Neural progenitor cell (in vitro differentiated cells): ENCODE measurements around the gene JMJD8. TPM values are rescaled to one million over a fixed set of nuclear protein-coding genes. Genes with fewer than 3 reads are reported as not detected.

Source experiments
- DNase-seq: peaks from one replicate; pipeline ENCODE4 v3.0.0-alpha.2; 2016; ENCODE audit warnings: low spot score
- H2AFZ ChIP-seq: fragments of 200-600 bp; sonication (generic); replicated peaks from 2 replicates; pipeline ENCODE4 v1.6.1; 2016; ENCODE audit warnings: antibody characterized with exemption
- H3F3A ChIP-seq: fragments of 200-600 bp; sonication (generic); 2 replicates; pipeline ENCODE4 v1.6.1; 2016; ENCODE audit warnings: antibody characterized with exemption, low read depth
- H3K27ac ChIP-seq: fragments of 200-600 bp; sonication (generic); 2 replicates; pipeline ENCODE4 v1.5.1; 2016; ENCODE audit warnings: mild to moderate bottlenecking
- H3K27me3 ChIP-seq: fragments of 200-600 bp; sonication (generic); 2 replicates; pipeline ENCODE4 v1.6.1; 2016; ENCODE audit warnings: mild to moderate bottlenecking, moderate library complexity
- H3K36me3 ChIP-seq: fragments of 200-600 bp; sonication (generic); 2 replicates; pipeline ENCODE4 v1.5.1; 2016
- H3K4me1 ChIP-seq: fragments of 200-600 bp; sonication (generic); 2 replicates; pipeline ENCODE4 v1.6.1; 2016; ENCODE audit warnings: mixed run types
- H3K4me2 ChIP-seq: fragments of 200-600 bp; sonication (generic); 2 replicates; pipeline ENCODE4 v1.6.1; 2016
- H3K4me3 ChIP-seq: fragments of 200-600 bp; sonication (generic); 2 replicates; pipeline ENCODE4 v1.5.1; 2016
- H3K79me2 ChIP-seq: fragments of 200-600 bp; sonication (generic); 2 replicates; pipeline ENCODE4 v1.6.1; 2016; ENCODE audit warnings: low read depth
- H3K9ac ChIP-seq: fragments of 200-600 bp; sonication (generic); 2 replicates; pipeline ENCODE4 v1.6.1; 2016
- H3K9me3 ChIP-seq: fragments of 200-600 bp; sonication (generic); 2 replicates; pipeline ENCODE4 v1.5.1; 2016; ENCODE audit warnings: low read depth
- H4K20me1 ChIP-seq: fragments of 200-600 bp; sonication (generic); 2 replicates; pipeline ENCODE4 v1.6.1; 2016; ENCODE audit warnings: low read depth
- H3K27ac Mint-ChIP-seq: 3 replicates; pipeline ENCODE4 v1.8.0; 2021; ENCODE audit warnings: mixed read lengths
- H3K27me3 Mint-ChIP-seq: 2 replicates; pipeline ENCODE4 v1.8.0; 2022; ENCODE audit warnings: low read depth, mild to moderate bottlenecking, inconsistent platforms, moderate library complexity, mixed read lengths; ENCODE audit not compliant: insufficient read depth
- H3K36me3 Mint-ChIP-seq: 3 replicates; pipeline ENCODE4 v1.8.0; 2021; ENCODE audit warnings: mixed read lengths
- H3K4me1 Mint-ChIP-seq: 3 replicates; pipeline ENCODE4 v1.8.0; 2021; ENCODE audit warnings: mixed read lengths
- H3K4me3 Mint-ChIP-seq: 3 replicates; pipeline ENCODE4 v1.8.0; 2021; ENCODE audit warnings: mild to moderate bottlenecking, moderate library complexity, mixed read lengths
- H3K9me3 Mint-ChIP-seq: 3 replicates; pipeline ENCODE4 v1.8.0; 2020; ENCODE audit warnings: mixed read lengths
- EZH2 ChIP-seq: fragments of 200-600 bp; sonication (generic); IDR thresholded peaks from 2 replicates; pipeline ENCODE4 v1.6.1; 2017; ENCODE audit warnings: antibody characterized with exemption, mild to moderate bottlenecking, moderate library complexity
- EZH2phosphoT487 ChIP-seq: fragments of 200-600 bp; sonication (generic); IDR thresholded peaks from 2 replicates; pipeline ENCODE4 v1.6.1; 2017; ENCODE audit warnings: antibody characterized with exemption
- total RNA-seq: library from RNA; depleted of rRNA; stranded (reverse); fragments of >200 nt; gene quantifications from 2 replicates; pipeline ENCODE4 v1.2.3, GENCODE V29; 2015; ENCODE audit warnings: low replicate concordance
- TF ChIP-seq, protein P1 (sequence below): fragments of 200-600 bp; sonication (generic); IDR thresholded peaks from 2 replicates; pipeline ENCODE4 v1.5.1; 2017; ENCODE audit warnings: antibody characterized with exemption, mild to moderate bottlenecking

JMJD8 gene
- 32.1 and 54.8 TPM in 2 replicates for total RNA-seq

DNA sequence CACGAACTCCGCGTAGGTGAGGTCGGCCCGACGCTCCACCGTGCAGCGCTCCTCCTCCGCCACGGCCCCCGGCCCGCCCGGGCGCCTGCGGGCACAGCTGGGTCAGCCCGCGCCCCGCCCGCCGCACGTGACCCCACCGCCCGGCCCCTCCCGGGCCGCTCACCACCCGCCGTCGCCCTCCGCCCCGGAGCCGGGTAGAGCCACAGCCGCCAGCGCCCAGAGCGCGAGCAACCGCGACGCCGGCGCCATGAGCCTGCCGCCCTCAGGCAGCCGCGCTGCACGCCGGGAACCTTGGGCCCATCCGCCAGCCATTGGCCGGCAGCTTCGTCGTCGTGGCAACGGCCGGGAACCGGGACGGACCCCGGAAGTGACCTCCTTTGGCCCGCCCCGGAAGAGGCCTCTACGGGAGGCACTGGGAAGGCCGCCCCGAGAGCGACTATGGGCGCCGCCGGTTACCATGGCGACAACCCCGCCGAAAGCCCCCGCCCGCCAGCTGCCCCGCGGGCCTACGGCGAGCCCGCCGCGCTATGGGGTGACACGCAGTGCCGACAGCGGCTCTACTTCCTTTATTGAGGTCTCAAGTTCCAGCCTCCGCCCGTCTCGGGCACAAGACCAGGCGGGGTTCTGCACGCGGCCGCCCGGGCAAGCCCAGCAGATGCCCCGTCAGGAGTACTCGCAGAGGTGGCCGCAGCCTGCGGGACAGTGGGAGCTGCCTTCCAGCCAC lies at the start of gene JMJD8:
TSS of gene JMJD8 (minus strand) at position 264 of the 724 bp plus-strand sequence. CDS start at position 249, 15 bp downstream.
- Histone ChIP-seq H2AFZ (no peak within 1 kb of the TSS), H3K9me3 (no peaks in the 10 kb centered on the region), H3K4me3 (peak within 1 kb of the TSS; percentile 55), H3K9ac (no peak within 1 kb of the TSS), H3K4me2 (peak within 1 kb of the TSS; percentile 87), H3K4me1 (peaks cover 14% of the 10 kb centered on the region), H3F3A (peaks cover 50% of the 10 kb centered on the region), H4K20me1 (peaks cover 34% of the 10 kb centered on the region), H3K27ac (no peak within 1 kb of the TSS), H3K27me3 (no peaks in the 10 kb centered on the region), H3K36me3 (peaks cover 2% of the 10 kb centered on the region), H3K79me2 (peaks cover 41% of the 10 kb centered on the region)
- DNase-seq = peak; percentile 97
- H3K36me3 Mint-ChIP-seq = peaks cover 3% of the 10 kb centered on the region
- no peak for TF ChIP-seq EZH2
- no peak for TF ChIP-seq EZH2phosphoT487
- TF ChIP-seq, protein P1, sequence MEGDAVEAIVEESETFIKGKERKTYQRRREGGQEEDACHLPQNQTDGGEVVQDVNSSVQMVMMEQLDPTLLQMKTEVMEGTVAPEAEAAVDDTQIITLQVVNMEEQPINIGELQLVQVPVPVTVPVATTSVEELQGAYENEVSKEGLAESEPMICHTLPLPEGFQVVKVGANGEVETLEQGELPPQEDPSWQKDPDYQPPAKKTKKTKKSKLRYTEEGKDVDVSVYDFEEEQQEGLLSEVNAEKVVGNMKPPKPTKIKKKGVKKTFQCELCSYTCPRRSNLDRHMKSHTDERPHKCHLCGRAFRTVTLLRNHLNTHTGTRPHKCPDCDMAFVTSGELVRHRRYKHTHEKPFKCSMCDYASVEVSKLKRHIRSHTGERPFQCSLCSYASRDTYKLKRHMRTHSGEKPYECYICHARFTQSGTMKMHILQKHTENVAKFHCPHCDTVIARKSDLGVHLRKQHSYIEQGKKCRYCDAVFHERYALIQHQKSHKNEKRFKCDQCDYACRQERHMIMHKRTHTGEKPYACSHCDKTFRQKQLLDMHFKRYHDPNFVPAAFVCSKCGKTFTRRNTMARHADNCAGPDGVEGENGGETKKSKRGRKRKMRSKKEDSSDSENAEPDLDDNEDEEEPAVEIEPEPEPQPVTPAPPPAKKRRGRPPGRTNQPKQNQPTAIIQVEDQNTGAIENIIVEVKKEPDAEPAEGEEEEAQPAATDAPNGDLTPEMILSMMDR = no peak
- peaks cover 26% of the 10 kb centered on the region for H3K4me1 Mint-ChIP-seq
- peaks cover 10% of the 10 kb centered on the region for H3K27me3 Mint-ChIP-seq
- H3K27ac Mint-ChIP-seq = no peak within 1 kb of the TSS
- peak within 1 kb of the TSS; percentile 82 for H3K4me3 Mint-ChIP-seq
- no peaks in the 10 kb centered on the region for H3K9me3 Mint-ChIP-seq

- H3K9me3 ChIP-seq = no peaks in the 10 kb centered on the region
- H3K4me3 Mint-ChIP-seq = no peak overlapping the region
- H3K4me3 ChIP-seq = no peak overlapping the region
- H3K27ac Mint-ChIP-seq = no peak overlapping the region
- H3K9ac ChIP-seq = no peak overlapping the region
- peaks cover 10% of the 10 kb centered on the region for H3K27me3 ChIP-seq
- H3K4me2 ChIP-seq = no peak overlapping the region
- no peaks in the 10 kb centered on the region for H3K36me3 ChIP-seq
- peaks cover 5% of the 10 kb centered on the region for H3K36me3 Mint-ChIP-seq
- no peak overlapping the region for H3K27ac ChIP-seq
- peaks cover 4% of the 10 kb centered on the region for H4K20me1 ChIP-seq
- H3K27me3 Mint-ChIP-seq = no peaks in the 10 kb centered on the region
- no peaks in the 10 kb centered on the region for H3K79me2 ChIP-seq
- no peak overlapping the region for H2AFZ ChIP-seq
- TF ChIP-seq, protein P1 = peak; percentile 38
- TF ChIP-seq EZH2phosphoT487 = no peak
- TF ChIP-seq EZH2 = no peak
- H3K4me1 ChIP-seq = no peaks in the 10 kb centered on the region
- DNase-seq = peak; percentile 35
- peaks cover 8% of the 10 kb centered on the region for H3F3A ChIP-seq
- H3K4me1 Mint-ChIP-seq = no peaks in the 10 kb centered on the region
- H3K9me3 Mint-ChIP-seq = no peaks in the 10 kb centered on the region
Measured at GRCh38 chr16:733382-734207, 49.5 kb upstream of the JMJD8 start.

GRCh38 chr16:732936-733335 lies 48.8 kb upstream of the JMJD8 start:
- Mint-ChIP-seq H3K4me3 (no peak overlapping the region), H3K4me1 (no peaks in the 10 kb centered on the region), H3K9me3 (no peaks in the 10 kb centered on the region), H3K27ac (no peak overlapping the region), H3K36me3 (peaks cover 5% of the 10 kb centered on the region), H3K27me3 (no peaks in the 10 kb centered on the region)
- Histone ChIP-seq H3K9ac (no peak overlapping the region), H3K4me2 (no peak overlapping the region), H3K9me3 (no peaks in the 10 kb centered on the region), H3F3A (peaks cover 8% of the 10 kb centered on the region), H2AFZ (no peak overlapping the region), H3K36me3 (no peaks in the 10 kb centered on the region), H4K20me1 (peaks cover 4% of the 10 kb centered on the region), H3K4me3 (no peak overlapping the region), H3K27me3 (peaks cover 16% of the 10 kb centered on the region), H3K79me2 (no peaks in the 10 kb centered on the region), H3K4me1 (no peaks in the 10 kb centered on the region), H3K27ac (no peak overlapping the region)
- DNase-seq = no peak
- TF ChIP-seq, protein P1 = no peak
- TF ChIP-seq EZH2 (no peak), EZH2phosphoT487 (no peak)
